ENCODE data around the gene ZNF519.

The ZNF519 gene

GRCh38 chr18:14122097-14122496, 10.1 kb downstream of the ZNF519 start:
- TF ChIP-seq CREB1 (IDR thresholded peaks at IDR 0.05; ENCODE audit: low read depth) (no peak), TAF1 (IDR thresholded peaks at IDR 0.05; ENCODE audit: low read depth) (no peak), ZBTB7A (IDR thresholded peaks at IDR 0.05; ENCODE audit: low read depth) (no peak), EP300 (IDR thresholded peaks at IDR 0.05; ENCODE audit: borderline replicate concordance) (no peak), YY1 (IDR thresholded peaks at IDR 0.05; ENCODE audit: low read depth) (no peak), RAD21 (IDR thresholded peaks at IDR 0.05; ENCODE audit: low read depth) (no peak), TEAD4 (IDR thresholded peaks at IDR 0.05) (no peak), EGR1 (IDR thresholded peaks at IDR 0.05) (no peak), CEBPB (IDR thresholded peaks at IDR 0.05) (no peak), NFIC (IDR thresholded peaks at IDR 0.05) (no peak), TCF12 (IDR thresholded peaks at IDR 0.05; ENCODE audit: low read depth) (no peak), MAX (IDR thresholded peaks at IDR 0.05) (no peak), FOXM1 (IDR thresholded peaks at IDR 0.05; ENCODE audit: borderline replicate concordance, low read depth) (no peak)
- TF ChIP-seq, protein P1, sequence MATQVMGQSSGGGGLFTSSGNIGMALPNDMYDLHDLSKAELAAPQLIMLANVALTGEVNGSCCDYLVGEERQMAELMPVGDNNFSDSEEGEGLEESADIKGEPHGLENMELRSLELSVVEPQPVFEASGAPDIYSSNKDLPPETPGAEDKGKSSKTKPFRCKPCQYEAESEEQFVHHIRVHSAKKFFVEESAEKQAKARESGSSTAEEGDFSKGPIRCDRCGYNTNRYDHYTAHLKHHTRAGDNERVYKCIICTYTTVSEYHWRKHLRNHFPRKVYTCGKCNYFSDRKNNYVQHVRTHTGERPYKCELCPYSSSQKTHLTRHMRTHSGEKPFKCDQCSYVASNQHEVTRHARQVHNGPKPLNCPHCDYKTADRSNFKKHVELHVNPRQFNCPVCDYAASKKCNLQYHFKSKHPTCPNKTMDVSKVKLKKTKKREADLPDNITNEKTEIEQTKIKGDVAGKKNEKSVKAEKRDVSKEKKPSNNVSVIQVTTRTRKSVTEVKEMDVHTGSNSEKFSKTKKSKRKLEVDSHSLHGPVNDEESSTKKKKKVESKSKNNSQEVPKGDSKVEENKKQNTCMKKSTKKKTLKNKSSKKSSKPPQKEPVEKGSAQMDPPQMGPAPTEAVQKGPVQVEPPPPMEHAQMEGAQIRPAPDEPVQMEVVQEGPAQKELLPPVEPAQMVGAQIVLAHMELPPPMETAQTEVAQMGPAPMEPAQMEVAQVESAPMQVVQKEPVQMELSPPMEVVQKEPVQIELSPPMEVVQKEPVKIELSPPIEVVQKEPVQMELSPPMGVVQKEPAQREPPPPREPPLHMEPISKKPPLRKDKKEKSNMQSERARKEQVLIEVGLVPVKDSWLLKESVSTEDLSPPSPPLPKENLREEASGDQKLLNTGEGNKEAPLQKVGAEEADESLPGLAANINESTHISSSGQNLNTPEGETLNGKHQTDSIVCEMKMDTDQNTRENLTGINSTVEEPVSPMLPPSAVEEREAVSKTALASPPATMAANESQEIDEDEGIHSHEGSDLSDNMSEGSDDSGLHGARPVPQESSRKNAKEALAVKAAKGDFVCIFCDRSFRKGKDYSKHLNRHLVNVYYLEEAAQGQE (IDR thresholded peaks at IDR 0.05; ENCODE audit: low read depth), result no peak
- TF ChIP-seq, protein P2, sequence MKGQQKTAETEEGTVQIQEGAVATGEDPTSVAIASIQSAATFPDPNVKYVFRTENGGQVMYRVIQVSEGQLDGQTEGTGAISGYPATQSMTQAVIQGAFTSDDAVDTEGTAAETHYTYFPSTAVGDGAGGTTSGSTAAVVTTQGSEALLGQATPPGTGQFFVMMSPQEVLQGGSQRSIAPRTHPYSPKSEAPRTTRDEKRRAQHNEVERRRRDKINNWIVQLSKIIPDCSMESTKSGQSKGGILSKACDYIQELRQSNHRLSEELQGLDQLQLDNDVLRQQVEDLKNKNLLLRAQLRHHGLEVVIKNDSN (IDR thresholded peaks at IDR 0.05), result no peak

DNA sequence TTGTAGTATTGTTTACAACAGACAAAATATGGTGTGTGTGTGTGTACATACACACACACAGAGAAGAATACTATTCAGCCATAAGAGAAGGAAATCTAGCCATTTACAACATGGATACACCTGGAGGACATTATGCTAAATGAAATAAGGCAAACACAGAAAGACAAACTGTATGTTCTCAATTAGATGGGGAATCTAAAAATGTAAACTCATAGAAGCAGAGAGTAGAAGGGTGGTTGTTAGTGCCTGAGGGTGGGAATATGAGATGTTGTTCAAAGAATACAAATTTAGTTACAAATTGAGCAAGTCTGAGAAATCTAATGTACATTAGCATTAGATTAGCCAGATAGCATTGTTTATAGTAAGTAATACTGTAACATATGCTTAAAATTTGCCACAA, 11.3 kb downstream of the ZNF519 start:
- TF ChIP-seq CREB1 (IDR thresholded peaks at IDR 0.05; ENCODE audit: low read depth), result no peak
- TF ChIP-seq TCF12 (IDR thresholded peaks at IDR 0.05; ENCODE audit: low read depth), result no peak
- no peak for TF ChIP-seq CEBPB (IDR thresholded peaks at IDR 0.05)
- TF ChIP-seq EGR1 (IDR thresholded peaks at IDR 0.05), result no peak
- TF ChIP-seq, protein P1 (IDR thresholded peaks at IDR 0.05; ENCODE audit: low read depth), result no peak
- no peak for TF ChIP-seq FOXM1 (IDR thresholded peaks at IDR 0.05; ENCODE audit: borderline replicate concordance, low read depth)
- TF ChIP-seq TAF1 (IDR thresholded peaks at IDR 0.05; ENCODE audit: low read depth), result no peak
- TF ChIP-seq EP300 (IDR thresholded peaks at IDR 0.05; ENCODE audit: borderline replicate concordance), result no peak
- no peak for TF ChIP-seq TEAD4 (IDR thresholded peaks at IDR 0.05)

DNA sequence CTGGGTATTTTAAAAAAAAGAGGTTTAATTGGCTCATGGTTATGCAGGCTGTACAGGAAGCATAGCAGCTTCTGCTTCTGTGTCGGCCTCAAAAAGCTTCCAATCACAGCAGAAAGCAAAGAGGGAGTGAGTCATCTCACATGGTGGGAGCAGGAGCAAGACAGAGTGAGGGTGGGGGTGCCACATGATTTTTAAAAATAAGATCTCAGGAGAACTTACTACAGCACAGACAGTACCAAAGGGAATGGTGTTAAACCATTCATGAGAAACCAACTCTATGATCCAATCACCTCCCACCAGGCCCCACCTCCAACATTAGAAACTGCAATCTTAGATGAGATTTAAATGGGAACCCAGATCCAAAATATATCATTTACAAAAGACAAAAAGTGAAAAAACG, 14.6 kb downstream of the ZNF519 start:
- TF ChIP-seq NFIC (IDR thresholded peaks at IDR 0.05) (no peak), TCF12 (IDR thresholded peaks at IDR 0.05; ENCODE audit: low read depth) (no peak), CREB1 (IDR thresholded peaks at IDR 0.05; ENCODE audit: low read depth) (no peak), ZBTB7A (IDR thresholded peaks at IDR 0.05; ENCODE audit: low read depth) (no peak), FOXM1 (IDR thresholded peaks at IDR 0.05; ENCODE audit: borderline replicate concordance, low read depth) (no peak), TEAD4 (IDR thresholded peaks at IDR 0.05) (no peak), MAX (IDR thresholded peaks at IDR 0.05) (no peak), RAD21 (IDR thresholded peaks at IDR 0.05; ENCODE audit: low read depth) (no peak), CEBPB (IDR thresholded peaks at IDR 0.05) (no peak), EGR1 (IDR thresholded peaks at IDR 0.05) (no peak), EP300 (IDR thresholded peaks at IDR 0.05; ENCODE audit: borderline replicate concordance) (no peak), TAF1 (IDR thresholded peaks at IDR 0.05; ENCODE audit: low read depth) (no peak), YY1 (IDR thresholded peaks at IDR 0.05; ENCODE audit: low read depth) (no peak)
- TF ChIP-seq, protein P1 (IDR thresholded peaks at IDR 0.05; ENCODE audit: low read depth), result no peak
- TF ChIP-seq, protein P2 (IDR thresholded peaks at IDR 0.05), result no peak

DNA sequence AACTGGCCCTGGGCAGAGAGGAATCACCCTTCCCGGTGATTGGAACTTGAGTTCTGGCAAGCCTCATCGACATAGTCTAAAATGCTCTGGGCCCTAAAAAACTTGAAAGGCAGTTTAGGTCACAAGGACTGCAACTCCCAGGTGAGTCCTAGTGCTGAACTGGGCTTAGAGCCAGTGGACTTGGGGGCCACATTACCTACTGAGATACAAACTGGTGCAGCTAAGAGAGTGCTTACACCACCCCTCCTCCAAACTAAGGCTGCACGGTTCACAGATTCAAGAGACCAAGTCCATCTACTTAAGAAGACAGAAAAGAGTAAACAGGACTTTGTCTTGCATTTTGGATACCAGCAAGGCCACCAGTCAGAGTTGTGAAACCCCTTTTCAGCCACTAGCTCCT, 25.3 kb downstream of the ZNF519 start:
- TF ChIP-seq NFIC (IDR thresholded peaks at IDR 0.05) (no peak), MAX (IDR thresholded peaks at IDR 0.05) (no peak), FOXM1 (IDR thresholded peaks at IDR 0.05; ENCODE audit: borderline replicate concordance, low read depth) (no peak), CEBPB (IDR thresholded peaks at IDR 0.05) (no peak), CREB1 (IDR thresholded peaks at IDR 0.05; ENCODE audit: low read depth) (no peak), EGR1 (IDR thresholded peaks at IDR 0.05) (no peak), ZBTB7A (IDR thresholded peaks at IDR 0.05; ENCODE audit: low read depth) (no peak), RAD21 (IDR thresholded peaks at IDR 0.05; ENCODE audit: low read depth) (no peak), TEAD4 (IDR thresholded peaks at IDR 0.05) (no peak), TAF1 (IDR thresholded peaks at IDR 0.05; ENCODE audit: low read depth) (no peak), YY1 (IDR thresholded peaks at IDR 0.05; ENCODE audit: low read depth) (no peak), TCF12 (IDR thresholded peaks at IDR 0.05; ENCODE audit: low read depth) (no peak), EP300 (IDR thresholded peaks at IDR 0.05; ENCODE audit: borderline replicate concordance) (no peak)
- TF ChIP-seq, protein P1 (IDR thresholded peaks at IDR 0.05; ENCODE audit: low read depth), result no peak
- TF ChIP-seq, protein P2 (IDR thresholded peaks at IDR 0.05), result no peak
